Measurements from ENCODE around the gene CSKMT. TPM values are rescaled to one million over a fixed set of nuclear protein-coding genes. Genes with fewer than 3 reads are reported as not detected.

CSKMT gene
- total RNA-seq, 1 experiment from 2014 or later, result 40.1 TPM

DNA sequence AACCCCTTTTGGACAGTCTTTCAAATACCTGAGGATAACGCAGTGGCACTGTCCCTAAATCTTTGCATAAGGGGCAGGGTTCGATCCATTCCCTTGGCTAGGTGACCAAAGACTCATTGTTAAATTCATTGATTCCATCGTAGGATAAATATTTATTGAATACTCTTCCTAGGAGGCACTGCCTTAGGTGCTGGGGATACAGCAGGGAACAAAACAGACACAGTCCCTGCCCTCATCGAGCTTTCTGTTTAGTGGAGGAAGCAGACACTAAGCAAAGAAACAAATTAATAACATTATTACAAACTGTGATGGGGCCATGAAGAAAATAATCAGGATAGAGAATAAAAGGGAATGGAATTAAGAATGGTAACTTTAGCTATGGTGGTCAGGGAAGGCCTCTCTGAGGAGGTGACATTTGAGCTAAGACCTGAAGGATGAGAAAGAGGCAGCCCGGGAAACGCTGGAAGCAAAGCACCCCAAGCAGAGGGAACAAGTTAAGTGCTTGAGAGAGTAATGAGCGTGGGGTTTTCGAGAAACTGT lies 44.0 kb upstream of the CSKMT start:
- H3K4me1 Mint-ChIP-seq (ENCODE audit: low read depth, unreplicated experiment), result peaks cover 7% of the 10 kb centered on the region
- Histone ChIP-seq H3K27me3 (replicated peaks; ENCODE audit: control insufficient read depth, insufficient read depth, low read length) (no peaks in the 10 kb centered on the region), H3K9me3 (no peaks in the 10 kb centered on the region), H3K4me3 (ENCODE audit: low read depth, low read length) (peak overlapping the region; percentile 81), H3K4me1 (peaks cover 13% of the 10 kb centered on the region), H3K36me3 (ENCODE audit: control insufficient read depth, insufficient read depth, low read length) (peaks cover 3% of the 10 kb centered on the region; the same call in 1 of the 2 replicates)
- intact Hi-C loops (cut with micrococcal nuclease; ENCODE audit: unreplicated experiment), result loop anchor here (1.0 kb wide), 1 partner anchor 9 kb away; the partner anchor contains the start of gene EML3
- TF ChIP-seq, protein P1, sequence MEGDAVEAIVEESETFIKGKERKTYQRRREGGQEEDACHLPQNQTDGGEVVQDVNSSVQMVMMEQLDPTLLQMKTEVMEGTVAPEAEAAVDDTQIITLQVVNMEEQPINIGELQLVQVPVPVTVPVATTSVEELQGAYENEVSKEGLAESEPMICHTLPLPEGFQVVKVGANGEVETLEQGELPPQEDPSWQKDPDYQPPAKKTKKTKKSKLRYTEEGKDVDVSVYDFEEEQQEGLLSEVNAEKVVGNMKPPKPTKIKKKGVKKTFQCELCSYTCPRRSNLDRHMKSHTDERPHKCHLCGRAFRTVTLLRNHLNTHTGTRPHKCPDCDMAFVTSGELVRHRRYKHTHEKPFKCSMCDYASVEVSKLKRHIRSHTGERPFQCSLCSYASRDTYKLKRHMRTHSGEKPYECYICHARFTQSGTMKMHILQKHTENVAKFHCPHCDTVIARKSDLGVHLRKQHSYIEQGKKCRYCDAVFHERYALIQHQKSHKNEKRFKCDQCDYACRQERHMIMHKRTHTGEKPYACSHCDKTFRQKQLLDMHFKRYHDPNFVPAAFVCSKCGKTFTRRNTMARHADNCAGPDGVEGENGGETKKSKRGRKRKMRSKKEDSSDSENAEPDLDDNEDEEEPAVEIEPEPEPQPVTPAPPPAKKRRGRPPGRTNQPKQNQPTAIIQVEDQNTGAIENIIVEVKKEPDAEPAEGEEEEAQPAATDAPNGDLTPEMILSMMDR (IDR thresholded peaks at IDR 0.05; ENCODE audit: insufficient read depth in 1 of 2, low read depth in 1 of 2, low read length in 1 of 2, severe bottlenecking in 1 of 2, unreplicated experiment in 1 of 2), result no peak
- H3K27ac Mint-ChIP-seq (ENCODE audit: unreplicated experiment), result peak overlapping the region; percentile 81
- ChIA-PET CTCF (interaction anchor here (0.8 to 2.4 kb wide), 10 partner anchors 7 to 196 kb away, joined by 3 to 19 read pairs (median 4); partner anchors contain the start of genes C11orf98, CSKMT, EEF1G and INTS5), POLR2A (interaction anchor here (0.6 to 3.2 kb wide), 17 partner anchors 9 to 220 kb away, joined by 3 to 42 read pairs (median 7); partner anchors contain the start of genes C11orf98, CSKMT, EEF1G and INTS5)
- H3K4me3 Mint-ChIP-seq (ENCODE audit: unreplicated experiment), result peak overlapping the region; percentile 91
- BruUV-seq (replicated peaks), result TSS peak; percentile 41
- no peak for DNase-seq
- no peaks in the 10 kb centered on the region for H3K9me3 Mint-ChIP-seq (ENCODE audit: unreplicated experiment)
- H3K36me3 Mint-ChIP-seq (ENCODE audit: insufficient read depth, unreplicated experiment), result peaks cover 52% of the 10 kb centered on the region
- H3K27me3 Mint-ChIP-seq (ENCODE audit: insufficient read depth, unreplicated experiment), result no peaks in the 10 kb centered on the region

DNA sequence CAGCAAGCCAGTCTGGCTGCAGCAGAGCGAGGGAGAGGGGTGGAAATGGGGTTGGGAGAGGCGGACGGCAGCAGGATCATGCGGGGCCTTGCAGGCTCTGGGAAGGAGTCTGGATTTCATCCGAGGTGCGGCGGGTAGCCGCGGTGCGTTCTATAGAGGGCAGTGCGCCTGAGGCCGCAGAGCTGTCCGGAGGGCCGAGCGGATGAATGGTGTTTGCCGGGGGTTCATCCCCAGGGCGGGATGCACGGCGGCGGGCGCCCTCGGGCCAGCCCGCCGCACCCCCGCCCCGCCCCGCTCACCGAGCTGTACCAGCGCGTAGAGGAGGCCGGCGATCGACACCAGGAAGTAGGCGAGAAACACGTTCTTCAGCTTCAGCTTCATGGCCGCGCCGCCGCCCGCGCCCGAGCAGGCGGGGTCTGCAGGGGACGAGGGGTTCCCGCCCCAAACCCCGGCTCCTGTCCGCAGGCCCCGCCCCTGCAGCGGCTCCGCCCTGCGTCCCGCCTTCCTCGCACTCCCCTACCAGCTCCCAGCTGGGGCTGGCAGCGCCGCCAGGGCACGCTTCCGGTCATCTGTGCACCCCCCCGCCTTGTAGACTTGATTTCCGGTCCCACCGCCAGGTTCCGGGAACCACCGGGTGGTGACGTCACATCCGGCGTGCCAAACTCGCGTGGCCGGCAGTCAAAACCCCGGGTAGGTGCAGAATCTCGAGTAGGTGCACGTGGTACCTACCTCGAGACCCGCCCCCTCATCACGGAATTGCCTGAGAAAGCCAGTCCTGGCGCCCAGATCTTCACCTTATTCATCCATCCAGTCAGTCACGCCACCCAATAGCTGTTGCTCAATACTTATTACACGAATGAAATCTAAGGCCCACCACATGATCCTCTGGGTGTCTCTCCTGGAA lies 43.3 kb upstream of the CSKMT start, which contains the start of gene B3GAT3:
Gene B3GAT3, minus strand, starts transcription at position 420 of the 904 bp plus-strand sequence. Its CDS starts 39 bp downstream, at position 381.
- peak within 1 kb of the TSS; percentile 81 for H3K27ac Mint-ChIP-seq (ENCODE audit: unreplicated experiment)
- Histone ChIP-seq H3K4me3 (ENCODE audit: low read depth, low read length) (peak within 1 kb of the TSS; percentile 81), H3K27me3 (replicated peaks; ENCODE audit: control insufficient read depth, insufficient read depth, low read length) (no peaks in the 10 kb centered on the region), H3K36me3 (ENCODE audit: control insufficient read depth, insufficient read depth, low read length) (peaks cover 9% of the 10 kb centered on the region), H3K4me1 (peaks cover 13% of the 10 kb centered on the region), H3K9me3 (no peaks in the 10 kb centered on the region)
- DNase-seq, result peak; percentile 100
- peak within 1 kb of the TSS; percentile 91 for H3K4me3 Mint-ChIP-seq (ENCODE audit: unreplicated experiment)
- H3K36me3 Mint-ChIP-seq (ENCODE audit: insufficient read depth, unreplicated experiment), result peaks cover 52% of the 10 kb centered on the region
- ChIA-PET POLR2A (interaction anchor here (0.5 to 3.2 kb wide), 22 partner anchors 9 to 235 kb away, joined by 3 to 42 read pairs (median 7); partner anchors contain the start of genes AHNAK, C11orf98, CSKMT and EEF1G), CTCF (interaction anchor here (0.8 to 2.4 kb wide), 9 partner anchors 8 to 197 kb away, joined by 3 to 19 read pairs (median 4); partner anchors contain the start of genes C11orf98, CSKMT, EEF1G and INTS5)
- TF ChIP-seq, protein P1 (IDR thresholded peaks at IDR 0.05; ENCODE audit: insufficient read depth in 1 of 2, low read depth in 1 of 2, low read length in 1 of 2, severe bottlenecking in 1 of 2, unreplicated experiment in 1 of 2), result no peak
- H3K4me1 Mint-ChIP-seq (ENCODE audit: low read depth, unreplicated experiment), result peaks cover 7% of the 10 kb centered on the region
- no peaks in the 10 kb centered on the region for H3K9me3 Mint-ChIP-seq (ENCODE audit: unreplicated experiment)
- intact Hi-C loops (cut with micrococcal nuclease; ENCODE audit: unreplicated experiment), result loop anchor here (1.0 to 2.0 kb wide), 4 partner anchors 10 to 43 kb away; partner anchors contain the start of genes C11orf98, CSKMT, EML3 and GANAB
- H3K27me3 Mint-ChIP-seq (ENCODE audit: insufficient read depth, unreplicated experiment), result no peaks in the 10 kb centered on the region
- no TSS peak for BruUV-seq (replicated peaks)

All from Caco-2 (cell line).